ENCODE data around the gene ZG16B.

- TF ChIP-seq CTCF (IDR thresholded peaks at IDR 0.05) (no peak), POLR2A (IDR thresholded peaks at IDR 0.05) (no peak)
These were observed 44.8 kb upstream of the ZG16B start for GRCh38 chr16:2785101-2785991.

All from right lobe of liver (tissue), 4 donors.